ENCODE data around the gene RNF186. TPM values are rescaled to one million over a fixed set of nuclear protein-coding genes. Genes with fewer than 3 reads are reported as not detected.

RNF186 gene
- total and polyA plus RNA-seq, 2 of the 13 experiments (the other 11 are each of a cell fraction or from before 2014, with no cell fraction given): 0.07 to 0.20 TPM

GRCh38 chr1:19799230-19800075, 15.6 kb downstream of the RNF186 start, which contains the start of gene TMCO4 (continued):
- TF ChIP-seq SRY (CRISPR knock-in tag; IDR thresholded peaks at IDR 0.05) (0 out of 2 replicates have a peak, but pooled peaks have one; percentile 16), ZNF317 (CRISPR knock-in tag; IDR thresholded peaks at IDR 0.05) (no peak), ELK4 (CRISPR knock-in tag; IDR thresholded peaks at IDR 0.05; ENCODE audit: borderline replicate concordance) (no peak), E2F1 (CRISPR knock-in tag; IDR thresholded peaks at IDR 0.05) (no peak), CTCF (CRISPR knock-in tag; IDR thresholded peaks at IDR 0.05) (peak; percentile 58), CAMTA2 (CRISPR knock-in tag; IDR thresholded peaks at IDR 0.05; ENCODE audit: borderline replicate concordance) (peak; percentile 39; the same call in 1 of the 2 replicates), FOXP4 (CRISPR knock-in tag; IDR thresholded peaks at IDR 0.05) (peak; percentile 27; the same call in 1 of the 2 replicates), HNF4A (CRISPR knock-in tag; IDR thresholded peaks at IDR 0.05) (peak; percentile 39; the same call in 1 of the 2 replicates), ZNF367 (CRISPR knock-in tag; IDR thresholded peaks at IDR 0.05; ENCODE audit: borderline replicate concordance) (no peak), MEIS1 (CRISPR knock-in tag; IDR thresholded peaks at IDR 0.05; ENCODE audit: borderline replicate concordance) (no peak), MYC (CRISPR knock-in tag; IDR thresholded peaks at IDR 0.05; ENCODE audit: borderline replicate concordance) (peak; percentile 67; the same call in 1 of the 2 replicates), FOXP1 (IDR thresholded peaks at IDR 0.05) (no peak), FOXP1 (CRISPR knock-in tag; IDR thresholded peaks at IDR 0.05) (no peak), KDM4B (CRISPR knock-in tag; IDR thresholded peaks at IDR 0.05) (no peak), ZNF10 (CRISPR knock-in tag; IDR thresholded peaks at IDR 0.05; ENCODE audit: borderline replicate concordance, low read depth) (no peak), PHF21A (CRISPR knock-in tag; IDR thresholded peaks at IDR 0.05) (peak; percentile 59), ARNTL (CRISPR knock-in tag; IDR thresholded peaks at IDR 0.05) (0 out of 2 replicates have a peak, but pooled peaks have one; percentile 25)
- TF ChIP-seq, protein P1, sequence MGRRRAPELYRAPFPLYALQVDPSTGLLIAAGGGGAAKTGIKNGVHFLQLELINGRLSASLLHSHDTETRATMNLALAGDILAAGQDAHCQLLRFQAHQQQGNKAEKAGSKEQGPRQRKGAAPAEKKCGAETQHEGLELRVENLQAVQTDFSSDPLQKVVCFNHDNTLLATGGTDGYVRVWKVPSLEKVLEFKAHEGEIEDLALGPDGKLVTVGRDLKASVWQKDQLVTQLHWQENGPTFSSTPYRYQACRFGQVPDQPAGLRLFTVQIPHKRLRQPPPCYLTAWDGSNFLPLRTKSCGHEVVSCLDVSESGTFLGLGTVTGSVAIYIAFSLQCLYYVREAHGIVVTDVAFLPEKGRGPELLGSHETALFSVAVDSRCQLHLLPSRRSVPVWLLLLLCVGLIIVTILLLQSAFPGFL (CRISPR knock-in tag; IDR thresholded peaks at IDR 0.05): no peak
- TF ChIP-seq, protein P2, sequence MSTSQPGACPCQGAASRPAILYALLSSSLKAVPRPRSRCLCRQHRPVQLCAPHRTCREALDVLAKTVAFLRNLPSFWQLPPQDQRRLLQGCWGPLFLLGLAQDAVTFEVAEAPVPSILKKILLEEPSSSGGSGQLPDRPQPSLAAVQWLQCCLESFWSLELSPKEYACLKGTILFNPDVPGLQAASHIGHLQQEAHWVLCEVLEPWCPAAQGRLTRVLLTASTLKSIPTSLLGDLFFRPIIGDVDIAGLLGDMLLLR (CRISPR knock-in tag; IDR thresholded peaks at IDR 0.05): peak; percentile 50; the same call in 1 of the 2 replicates
- TF ChIP-seq, protein P3, sequence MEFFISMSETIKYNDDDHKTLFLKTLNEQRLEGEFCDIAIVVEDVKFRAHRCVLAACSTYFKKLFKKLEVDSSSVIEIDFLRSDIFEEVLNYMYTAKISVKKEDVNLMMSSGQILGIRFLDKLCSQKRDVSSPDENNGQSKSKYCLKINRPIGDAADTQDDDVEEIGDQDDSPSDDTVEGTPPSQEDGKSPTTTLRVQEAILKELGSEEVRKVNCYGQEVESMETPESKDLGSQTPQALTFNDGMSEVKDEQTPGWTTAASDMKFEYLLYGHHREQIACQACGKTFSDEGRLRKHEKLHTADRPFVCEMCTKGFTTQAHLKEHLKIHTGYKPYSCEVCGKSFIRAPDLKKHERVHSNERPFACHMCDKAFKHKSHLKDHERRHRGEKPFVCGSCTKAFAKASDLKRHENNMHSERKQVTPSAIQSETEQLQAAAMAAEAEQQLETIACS (CRISPR knock-in tag; IDR thresholded peaks at IDR 0.05): peak; percentile 69

Data from HepG2 (cell line).